SW 1271 (cell line): Measurements from ENCODE around the gene PLEKHO2.

Experiments
- DNase-seq, 2 experiments: peaks; one replicate each; lab custom pipeline; 2025; lab: John Stamatoyannopoulos, UW

PLEKHO2 gene

GRCh38 chr15:64857421-64857820, 15.7 kb downstream of the PLEKHO2 start:
- DNase-seq: no peak

- no peak for DNase-seq
Observed at GRCh38 chr15:64858021-64858575, 16.4 kb downstream of the PLEKHO2 start.

- no peak for DNase-seq
Observed at GRCh38 chr15:64859226-64859625, 17.5 kb downstream of the PLEKHO2 start.

- no peak for DNase-seq
Observed at GRCh38 chr15:64861331-64861730, 19.6 kb downstream of the PLEKHO2 start.

- no peak for DNase-seq
Observed at GRCh38 chr15:64861960-64862359, 20.2 kb downstream of the PLEKHO2 start.

- no peak for DNase-seq
Observed at GRCh38 chr15:64862408-64862807, 20.7 kb downstream of the PLEKHO2 start.

- no peak for DNase-seq
Observed at GRCh38 chr15:64864068-64864467, 22.4 kb downstream of the PLEKHO2 start.

- no peak for DNase-seq
Observed at GRCh38 chr15:64865126-64865997, 23.6 kb downstream of the PLEKHO2 start.

GRCh38 chr15:64865998-64866520, 24.3 kb downstream of the PLEKHO2 start:
- no peak for DNase-seq

- no peak for DNase-seq
Observed at GRCh38 chr15:64869501-64869900, 27.8 kb downstream of the PLEKHO2 start.

- DNase-seq: no peak
Observed at GRCh38 chr15:64870353-64870752, 28.6 kb downstream of the PLEKHO2 start.

- no peak for DNase-seq
Observed at GRCh38 chr15:64875641-64876223, 34.0 kb downstream of the PLEKHO2 start.

- peak in 1 of 2 experiments; percentile 28 for DNase-seq
Observed at GRCh38 chr15:64877435-64877834, 35.7 kb downstream of the PLEKHO2 start.

GRCh38 chr15:64878705-64879104, 37.0 kb downstream of the PLEKHO2 start:
- no peak for DNase-seq

GRCh38 chr15:64883100-64883581, 41.4 kb downstream of the PLEKHO2 start:
- DNase-seq: no peak

- DNase-seq: peak; percentile 71 to 73
Observed at GRCh38 chr15:64883997-64884511, 42.3 kb downstream of the PLEKHO2 start.

GRCh38 chr15:64884679-64885078, 43.0 kb downstream of the PLEKHO2 start:
- DNase-seq: no peak

- no peak for DNase-seq
Observed at GRCh38 chr15:64888336-64888735, 46.6 kb downstream of the PLEKHO2 start.

- DNase-seq: no peak
Observed at GRCh38 chr15:64891561-64891960, 49.8 kb downstream of the PLEKHO2 start.

GRCh38 chr15:64892847-64893403, 51.2 kb downstream of the PLEKHO2 start:
- DNase-seq: no peak

GRCh38 chr15:64893481-64894394, 52.0 kb downstream of the PLEKHO2 start:
- no peak for DNase-seq
